ENCODE measurements around the gene GPATCH8. TPM values are rescaled to one million over a fixed set of nuclear protein-coding genes. Genes with fewer than 3 reads are reported as not detected.

GPATCH8 gene
- total and polyA plus RNA-seq, 2 of the 8 experiments (the other 6 are each of a cell fraction or from before 2014, with no cell fraction given), result 20.5 to 58.1 TPM

GRCh38 chr17:44465276-44465675 lies 37.9 kb downstream of the GPATCH8 start:
- H2AK5ac ChIP-seq (ENCODE audit: low read depth, low read length), result no peak overlapping the region
- no peak overlapping the region for H3K9ac ChIP-seq (replicated peaks in 1 of 4; ENCODE audit: extremely low read depth in 1 of 4, low read depth in 3 of 4, low read length in 3 of 4)
- 93% methylated on average over 2 of the region's 2 CpGs; no CpG with 5 or more reads in 1 of the 2 experiments for WGBS, 2 experiments (ENCODE audit: extremely low coverage in 1 of 2, insufficient coverage in 1 of 2, insufficient read length in 1 of 2, insufficient replicate concordance in 2 of 2, low coverage in 1 of 2, low lambda C conversion rate in 2 of 2, missing lambda C conversion rate in 1 of 2)
- no peak overlapping the region for H2AFZ ChIP-seq (ENCODE audit: low read length)
- H3K56ac ChIP-seq (replicated peaks; ENCODE audit: insufficient read length, low read depth, low read length), result no peak overlapping the region
- no peak overlapping the region for H3K4me2 ChIP-seq (ENCODE audit: insufficient read depth in 1 of 2, low read depth in 2 of 2, low read length in 2 of 2)
- H3K79me2 ChIP-seq (ENCODE audit: control insufficient read depth in 1 of 2, insufficient read depth in 2 of 2, low read length in 2 of 2), result peaks cover 0 to 57% of the 10 kb centered on the region in 2 experiments; a peak in 2 of 4 replicates
- H2BK12ac ChIP-seq (ENCODE audit: low read depth, low read length), result no peak overlapping the region
- H3K36me3 ChIP-seq (ENCODE audit: control insufficient read depth in 2 of 4, insufficient read depth in 4 of 4, low read length in 3 of 4), result peaks cover 0 to 9% (median 1%) of the 10 kb centered on the region in 4 experiments; a peak in 3 of 8 replicates
- FAIRE-seq (no peak), DNase-seq (ENCODE audit: low read depth in 1 of 2, low spot score in 2 of 2) (no peak)
- H3K27ac ChIP-seq (ENCODE audit: low read depth, low read length), result no peak overlapping the region
- CTCF ChIA-PET (ENCODE audit: partially characterized antibody), result interaction anchor here (1.1 to 2.1 kb wide), 2 partner anchors 20 to 58 kb away, joined by 4 to 6 read pairs; no protein-coding TSS in a partner anchor
- no peaks in the 10 kb centered on the region for H3K79me1 ChIP-seq (ENCODE audit: low read depth, low read length)
- H4K20me1 ChIP-seq (replicated peaks in 1 of 2; ENCODE audit: control insufficient read depth in 1 of 2, insufficient read depth in 2 of 2, low read length in 2 of 2), result peaks cover 4 to 5% of the 10 kb centered on the region in 2 experiments
- POLR2A ChIA-PET (ENCODE audit: partially characterized antibody), result no interaction called here
- no peaks in the 10 kb centered on the region; a peak in 1 of 7 replicates for H3K4me1 ChIP-seq (replicated peaks in 1 of 4; ENCODE audit: control insufficient read depth in 3 of 4, insufficient read depth in 4 of 4, low read length in 3 of 4)
- no peak overlapping the region for H3K23ac ChIP-seq (ENCODE audit: insufficient read length)
- H2BK5ac ChIP-seq (ENCODE audit: low read depth, low read length), result no peak overlapping the region
- H2BK20ac ChIP-seq (ENCODE audit: low read length), result no peak overlapping the region
- H3K9me3 ChIP-seq (ENCODE audit: insufficient read depth in 2 of 2, low read depth in 1 of 2, low read length in 1 of 2), result no peaks in the 10 kb centered on the region
- H2BK15ac ChIP-seq (ENCODE audit: low read length), result no peak overlapping the region
- H3K4me3 ChIP-seq (ENCODE audit: extremely low read depth in 1 of 4, insufficient read depth in 2 of 4, low read depth in 3 of 4, low read length in 4 of 4), result no peak overlapping the region
- H4K91ac ChIP-seq (replicated peaks; ENCODE audit: insufficient read length, low read length), result no peak overlapping the region
- H3K4ac ChIP-seq (replicated peaks; ENCODE audit: insufficient read length, low read depth, low read length), result no peak overlapping the region
- H2BK120ac ChIP-seq (replicated peaks; ENCODE audit: low read depth, low read length), result no peak overlapping the region
- H3K27me3 ChIP-seq (replicated peaks in 1 of 4; ENCODE audit: control insufficient read depth in 3 of 4, extremely low read depth in 1 of 4, insufficient read depth in 3 of 4, low read length in 3 of 4), result no peaks in the 10 kb centered on the region
- no peak overlapping the region for H3K14ac ChIP-seq (ENCODE audit: insufficient read length)
- H4K5ac ChIP-seq (ENCODE audit: insufficient read length, low read depth, low read length), result no peak overlapping the region
- H3K18ac ChIP-seq (ENCODE audit: extremely low read depth, low read length), result no peak overlapping the region
- no peaks in the 10 kb centered on the region for H3K23me2 ChIP-seq (ENCODE audit: low read depth, low read length)
- no peak overlapping the region for H4K8ac ChIP-seq (ENCODE audit: extremely low read depth, insufficient read depth, low read length)
- no peak for TF ChIP-seq SP4 (IDR thresholded peaks at IDR 0.05; ENCODE audit: low read length)
- TF ChIP-seq GABPA (IDR thresholded peaks at IDR 0.05; ENCODE audit: borderline replicate concordance, insufficient read depth, low read length), result no peak
- TF ChIP-seq BCL11A (IDR thresholded peaks at IDR 0.05; ENCODE audit: low read depth in 2 of 2, low read length in 2 of 2), result no peak
- TF ChIP-seq TEAD4 (IDR thresholded peaks at IDR 0.05; ENCODE audit: low read depth, low read length), result no peak
- TF ChIP-seq, protein P1, sequence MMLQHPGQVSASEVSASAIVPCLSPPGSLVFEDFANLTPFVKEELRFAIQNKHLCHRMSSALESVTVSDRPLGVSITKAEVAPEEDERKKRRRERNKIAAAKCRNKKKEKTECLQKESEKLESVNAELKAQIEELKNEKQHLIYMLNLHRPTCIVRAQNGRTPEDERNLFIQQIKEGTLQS (IDR thresholded peaks at IDR 0.05; ENCODE audit: insufficient read depth, low read depth, low read length), result no peak
- no peak for TF ChIP-seq ZNF274 (IDR thresholded peaks at IDR 0.05; ENCODE audit: borderline replicate concordance, extremely low read depth, low read length)
- no peak for TF ChIP-seq SP2 (IDR thresholded peaks at IDR 0.05; ENCODE audit: low read length)
- TF ChIP-seq ATF2 (IDR thresholded peaks at IDR 0.05; ENCODE audit: low read length), result no peak
- TF ChIP-seq JUN (IDR thresholded peaks at IDR 0.05; ENCODE audit: low read depth, low read length), result no peak
- no peak for TF ChIP-seq POLR2A (IDR thresholded peaks at IDR 0.05; ENCODE audit: control extremely low read depth in 1 of 2, low read depth in 2 of 2, low read length in 2 of 2)
- TF ChIP-seq SUZ12 (IDR thresholded peaks at IDR 0.05; ENCODE audit: low read length), result no peak

Data from H1 (cell line).